HK-2 (cell line): ENCODE measurements around the gene TTC27.
"Not testable (repeated sequence)": the region's sequence is repeated elsewhere in the genome, so short reads cannot be mapped to it uniquely, and the experiment has no call there.

Experiments used
- DNase-seq: peaks from one replicate; pipeline ENCODE4 v3.0.0-alpha.2; 2018; ENCODE audit not compliant: unreplicated experiment

The TTC27 gene

DNA sequence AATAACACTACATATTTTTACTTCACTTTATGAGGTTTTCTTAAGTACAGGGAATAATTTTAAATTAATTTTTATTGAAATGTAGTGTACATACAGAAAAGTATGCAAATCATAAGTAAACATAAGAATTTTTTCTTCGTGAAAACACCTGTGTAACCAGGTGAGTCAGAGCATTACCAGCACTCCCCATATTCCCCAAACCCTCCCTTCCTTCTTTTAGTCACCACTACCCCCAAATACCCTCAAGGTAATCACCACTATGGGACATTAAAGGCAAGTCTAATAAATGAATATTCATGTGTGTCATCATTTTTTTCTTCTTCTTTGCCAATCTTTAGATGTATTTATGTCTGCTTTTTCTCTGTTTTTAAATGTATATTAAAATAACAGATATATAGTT, 179.0 kb downstream of the TTC27 start:
- DNase-seq, result no peak

DNA sequence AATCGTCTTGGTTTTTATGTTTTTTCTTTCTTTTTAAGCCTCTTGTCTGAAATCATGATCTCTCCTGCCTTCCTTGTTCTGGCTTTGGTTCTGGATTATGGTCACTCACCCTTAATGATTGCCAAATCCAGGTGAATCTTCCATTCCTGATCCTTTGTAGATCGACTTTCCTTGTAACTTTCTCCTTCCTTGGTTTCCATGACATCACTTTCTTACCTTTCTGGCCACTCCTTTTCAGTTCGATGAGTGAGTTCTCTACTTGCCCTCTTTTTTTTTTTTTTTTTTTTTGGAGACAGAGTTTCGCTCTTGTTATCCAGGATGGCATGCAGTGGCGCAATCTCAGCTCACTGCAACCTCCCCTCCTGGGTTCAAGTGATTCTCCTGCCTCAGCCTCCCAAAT, 179.8 kb downstream of the TTC27 start:
- DNase-seq, result no peak

DNA sequence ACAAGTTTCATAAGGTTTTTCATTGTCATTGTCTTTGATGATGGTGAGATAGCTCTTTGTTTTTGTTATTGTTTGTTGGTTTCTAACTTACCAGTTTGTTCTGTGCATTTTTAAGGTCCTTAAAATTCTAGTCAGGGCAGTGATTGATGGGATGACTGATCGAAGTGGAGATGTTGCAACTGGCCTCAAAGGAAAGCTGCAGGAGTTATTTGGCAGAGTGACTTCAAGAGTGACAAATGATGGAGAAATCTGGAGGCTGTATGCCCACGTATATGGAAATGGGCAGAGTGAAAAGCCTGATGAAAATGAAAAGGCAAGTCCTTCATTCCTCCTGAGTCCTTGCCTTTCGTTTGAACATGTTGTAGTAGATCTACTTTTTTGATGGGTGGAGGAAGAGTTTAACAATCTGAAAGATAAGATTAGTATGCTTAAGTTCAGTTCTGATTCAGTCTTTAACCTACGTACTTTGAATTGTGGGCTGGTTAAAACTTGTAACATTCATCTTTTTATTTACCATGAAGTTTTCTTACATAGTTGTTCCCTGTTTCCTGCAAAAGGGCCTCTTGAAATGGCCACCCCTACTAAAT, 183.2 kb downstream of the TTC27 start:
- DNase-seq, result no peak

DNA sequence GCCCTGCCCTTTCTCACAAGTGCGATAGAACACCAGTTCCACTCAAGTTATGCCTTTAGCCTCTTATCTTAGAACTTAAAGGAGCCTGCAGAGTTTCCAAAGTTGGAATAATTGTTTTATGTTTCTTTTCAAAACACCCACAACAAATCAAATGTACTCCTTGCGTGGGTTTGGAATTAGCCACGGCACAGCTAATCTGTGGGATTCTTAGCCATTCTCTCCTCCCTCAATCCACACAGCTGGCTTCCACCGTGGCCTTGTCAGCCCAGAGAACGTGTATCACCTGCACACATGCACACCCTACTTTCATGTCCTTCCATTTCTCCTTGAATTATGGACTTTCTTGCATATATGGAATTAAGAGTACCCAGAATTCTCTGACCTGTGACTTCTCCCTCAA, 183.8 kb downstream of the TTC27 start:
- DNase-seq, result no peak

DNA sequence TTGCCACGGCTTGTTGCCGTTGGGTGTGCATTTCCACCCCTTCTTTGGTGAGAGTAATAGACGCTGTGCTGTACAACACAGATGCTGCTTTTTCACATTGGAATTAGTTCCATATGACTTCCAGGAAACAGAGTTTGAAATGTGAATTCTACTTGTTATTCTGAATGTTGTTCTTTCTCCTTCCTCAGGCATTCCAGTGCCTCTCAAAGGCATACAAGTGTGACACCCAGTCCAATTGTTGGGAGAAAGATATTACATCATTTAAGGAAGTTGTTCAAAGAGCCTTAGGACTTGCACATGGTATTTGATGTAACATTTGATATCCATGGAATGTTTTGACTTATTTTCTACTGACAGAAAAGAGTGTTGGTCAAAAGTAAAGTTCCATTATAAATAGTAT, 184.5 kb downstream of the TTC27 start:
- DNase-seq, result no peak

DNA sequence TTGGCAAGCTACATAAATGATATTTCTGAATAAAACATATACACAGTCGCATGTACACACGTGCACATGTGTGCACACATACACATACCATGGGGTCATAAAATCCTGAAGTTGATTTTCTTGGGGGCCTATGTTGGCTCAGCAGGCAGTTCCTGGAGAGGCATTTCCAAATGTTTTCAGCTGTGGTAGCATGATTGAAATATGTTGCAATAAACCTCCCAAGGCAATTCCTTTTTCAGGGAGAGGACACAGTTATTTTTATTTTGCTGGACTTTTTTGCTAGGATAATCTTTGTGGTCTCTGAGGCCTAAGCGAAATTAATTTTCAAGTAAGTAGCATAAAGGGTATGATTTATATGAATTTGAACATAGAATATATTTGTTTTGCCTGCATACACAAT, 192.2 kb downstream of the TTC27 start:
- no peak for DNase-seq

DNA sequence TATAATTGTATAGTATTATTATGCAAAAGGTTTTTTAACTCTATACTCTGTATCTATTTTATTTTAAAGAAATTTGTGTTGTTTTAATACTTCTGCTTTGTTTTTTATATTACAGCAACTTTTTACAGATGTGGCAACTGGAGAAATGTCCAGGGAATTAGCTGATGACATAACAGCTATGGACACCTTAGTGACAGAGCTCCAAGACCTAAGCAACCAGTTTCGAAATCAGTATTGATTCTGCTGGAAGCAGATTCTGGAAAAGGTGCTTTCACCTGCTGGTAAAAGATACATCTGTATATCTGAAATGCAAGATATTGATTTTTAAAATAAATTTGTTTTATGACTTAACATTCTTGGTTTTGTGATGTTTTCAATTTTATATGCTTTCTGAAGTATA, 192.9 kb downstream of the TTC27 start:
- no peak for DNase-seq

DNA sequence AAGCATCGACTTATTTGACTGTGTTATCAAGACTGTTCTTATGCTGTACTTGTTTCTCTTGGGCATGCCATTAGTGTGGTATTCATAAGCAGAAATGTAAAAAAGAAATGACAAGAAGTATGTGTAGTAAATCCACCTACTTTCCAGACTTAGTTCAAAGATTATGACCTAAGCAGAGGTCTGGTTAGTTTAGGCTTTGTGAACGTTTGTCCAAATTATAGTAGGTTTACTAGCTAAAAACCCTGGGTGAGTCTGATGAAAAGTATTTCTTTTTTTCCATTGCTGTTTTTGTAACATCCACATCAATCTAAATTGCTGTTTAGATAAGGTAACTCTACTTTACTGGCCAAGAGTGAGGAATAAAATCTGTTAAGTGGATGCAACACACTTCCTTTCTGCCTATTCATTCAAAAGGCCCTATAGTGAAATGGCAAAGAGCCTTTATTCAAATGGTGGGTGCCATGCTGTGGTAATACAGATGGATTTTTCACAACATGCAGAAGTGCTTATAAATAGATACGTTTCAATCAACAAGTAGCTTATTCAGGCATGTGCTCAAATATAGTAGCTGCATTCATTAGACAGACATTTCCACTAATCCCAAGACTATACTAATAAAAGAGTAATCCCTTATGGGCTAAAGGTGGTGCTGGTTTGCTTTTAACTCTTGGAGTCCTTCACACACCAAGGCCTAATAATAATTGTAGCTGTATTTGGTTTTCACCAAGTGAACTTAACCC, 196.4 kb downstream of the TTC27 start:
- DNase-seq, result no peak

DNA sequence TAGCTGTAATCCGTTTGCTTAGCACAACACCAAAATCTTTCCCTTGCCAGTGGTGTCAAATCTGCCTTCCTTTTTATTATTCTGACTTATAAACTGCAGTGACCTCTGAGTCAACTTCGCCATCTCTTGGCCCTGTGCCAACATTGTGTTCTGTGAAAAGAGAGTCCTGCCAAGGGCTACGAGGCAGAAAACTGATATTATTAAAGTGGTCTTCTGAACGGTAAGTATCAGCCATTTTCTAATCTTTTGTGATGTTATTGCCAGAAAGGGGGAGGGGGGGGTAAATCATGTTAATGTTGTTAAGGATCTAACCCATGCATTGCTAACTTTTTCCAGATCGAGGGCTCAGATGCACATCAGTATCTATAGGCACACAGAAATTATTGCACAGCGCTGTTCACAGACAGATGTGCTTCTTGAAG, 197.5 kb downstream of the TTC27 start:
- no peak for DNase-seq

DNA sequence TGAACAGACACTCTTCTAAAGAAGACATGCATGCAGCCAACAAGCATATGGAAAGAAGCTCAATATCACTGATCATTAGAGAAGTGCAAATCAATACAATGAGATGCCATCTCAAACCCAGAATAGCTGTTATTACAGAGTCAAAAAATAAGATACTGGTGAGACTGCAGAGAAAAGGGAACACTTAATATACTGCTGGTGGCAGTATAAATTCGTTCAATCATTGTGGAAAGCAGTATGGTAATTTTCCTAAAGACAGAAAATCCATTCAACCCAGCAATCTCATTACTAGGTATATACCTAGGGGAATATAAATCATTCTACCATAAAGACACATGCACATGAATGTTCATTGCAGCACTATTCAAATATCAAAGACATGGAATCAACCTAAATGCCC, 202.3 kb downstream of the TTC27 start:
- no peak for DNase-seq

DNA sequence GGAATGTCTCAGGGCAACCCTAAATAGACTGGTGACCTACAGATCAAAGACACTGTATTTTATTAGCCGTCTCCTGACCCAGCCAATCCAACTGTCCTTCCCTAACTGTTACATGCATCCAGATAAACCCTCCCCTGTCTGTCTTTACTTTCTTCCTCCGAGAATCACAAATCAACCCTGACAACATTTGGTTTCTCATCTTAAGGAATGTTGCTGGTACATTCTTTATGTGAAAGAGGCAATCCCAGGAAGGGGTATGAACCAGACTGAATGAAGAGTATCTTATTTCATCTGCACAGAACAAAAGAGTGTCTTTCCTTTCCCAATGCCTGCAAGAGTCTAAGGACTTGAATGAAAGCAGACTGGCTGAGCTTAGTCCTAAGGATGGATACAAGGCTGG, 205.0 kb downstream of the TTC27 start:
- DNase-seq, result no peak

DNA sequence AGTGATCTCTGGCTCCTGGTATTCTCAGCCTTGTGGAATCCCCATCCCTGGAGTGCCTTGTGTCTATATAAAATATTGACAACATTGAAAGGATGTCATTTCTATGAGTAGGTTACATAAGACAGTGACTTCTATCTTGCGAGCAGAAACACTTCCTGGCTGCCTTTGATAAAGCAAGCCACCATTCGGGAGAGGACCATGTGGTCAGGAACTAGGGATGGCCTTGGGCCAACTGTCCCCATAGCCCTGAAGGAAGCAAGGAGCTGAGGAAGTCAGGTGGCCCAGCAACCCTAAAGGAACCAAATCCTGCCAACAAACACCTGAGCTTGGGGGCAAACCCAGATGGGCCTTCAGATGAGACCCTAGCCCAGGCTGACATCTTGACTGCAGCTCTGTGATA, 205.9 kb downstream of the TTC27 start:
- DNase-seq, result no peak

DNA sequence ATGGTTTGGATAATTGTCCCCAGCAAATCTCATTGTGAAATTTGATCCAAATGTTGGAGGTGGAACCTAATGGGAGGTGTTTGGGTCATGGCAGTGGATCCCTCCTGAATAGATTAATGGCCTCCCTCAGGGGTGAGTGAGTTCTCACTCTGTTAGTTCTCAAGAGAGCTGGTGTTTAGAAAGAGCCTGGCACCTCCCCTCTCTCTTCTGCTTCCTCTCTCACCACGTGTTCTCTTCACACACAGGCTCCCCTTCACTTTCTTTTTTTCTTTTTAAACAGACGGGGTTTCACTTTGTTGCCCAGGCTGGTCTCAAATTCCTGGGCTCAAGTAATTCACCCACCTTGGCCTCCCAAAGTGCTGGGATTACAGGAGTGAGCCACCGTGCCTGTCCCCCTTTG, 207.3 kb downstream of the TTC27 start:
- no peak for DNase-seq

DNA sequence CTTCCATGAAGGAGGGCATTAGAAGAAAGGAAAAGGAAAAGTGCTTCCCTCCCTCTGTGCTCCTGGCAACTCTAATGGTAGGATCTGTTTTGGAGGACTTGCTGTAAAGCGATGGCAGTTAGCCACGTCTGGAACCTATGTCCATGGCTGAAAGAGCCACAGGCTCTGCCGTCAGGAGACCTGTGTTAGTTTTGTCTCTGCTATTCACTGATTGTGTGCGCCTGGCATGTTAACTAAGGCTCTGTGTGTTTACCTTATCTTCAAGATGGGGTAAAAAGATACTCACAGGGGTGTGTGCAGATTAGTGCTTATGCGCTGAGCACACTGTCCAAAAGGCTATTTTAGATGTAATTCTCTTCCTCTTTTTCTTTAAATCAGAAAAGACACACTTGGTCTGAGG, 209.1 kb downstream of the TTC27 start:
- no peak for DNase-seq

DNA sequence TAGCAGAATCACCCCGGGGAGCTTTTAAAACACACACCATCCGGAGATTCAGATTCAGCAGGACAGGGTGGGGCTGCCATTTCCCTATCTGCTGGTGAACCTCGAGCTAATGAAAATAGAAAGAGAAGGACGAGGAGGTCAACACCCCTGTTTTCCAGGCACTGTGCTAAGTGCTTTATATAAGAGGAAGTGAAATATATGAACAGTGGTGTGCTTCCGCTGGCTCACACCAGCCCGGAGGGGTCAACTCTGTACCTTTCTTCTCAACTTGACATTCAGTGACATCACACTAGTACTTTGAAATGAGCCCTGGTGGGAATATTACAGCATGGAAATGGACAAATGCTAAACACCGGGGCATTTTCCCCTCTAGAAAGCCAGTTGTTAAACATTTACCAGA, 210.6 kb downstream of the TTC27 start:
- DNase-seq, result no peak

DNA sequence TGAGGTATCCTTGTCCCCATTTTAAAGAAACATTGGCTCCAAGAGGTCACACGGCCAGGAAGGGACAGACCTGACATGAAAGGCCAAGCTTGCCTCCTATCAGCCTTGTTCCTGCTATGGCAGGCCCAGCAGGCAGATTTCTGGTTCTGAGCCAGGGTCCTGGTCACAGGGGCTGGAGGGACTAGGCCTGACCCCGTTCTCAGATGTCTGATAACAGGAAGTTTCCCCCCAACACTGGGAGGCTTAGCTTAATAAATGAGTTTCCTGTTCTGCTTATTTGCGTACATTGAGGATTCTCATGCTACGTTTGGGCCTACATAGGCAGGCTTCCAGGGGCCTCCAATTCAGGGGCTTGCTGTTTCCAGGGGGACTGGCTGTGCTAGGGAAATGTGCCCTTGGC, 211.1 kb downstream of the TTC27 start:
- no peak for DNase-seq

DNA sequence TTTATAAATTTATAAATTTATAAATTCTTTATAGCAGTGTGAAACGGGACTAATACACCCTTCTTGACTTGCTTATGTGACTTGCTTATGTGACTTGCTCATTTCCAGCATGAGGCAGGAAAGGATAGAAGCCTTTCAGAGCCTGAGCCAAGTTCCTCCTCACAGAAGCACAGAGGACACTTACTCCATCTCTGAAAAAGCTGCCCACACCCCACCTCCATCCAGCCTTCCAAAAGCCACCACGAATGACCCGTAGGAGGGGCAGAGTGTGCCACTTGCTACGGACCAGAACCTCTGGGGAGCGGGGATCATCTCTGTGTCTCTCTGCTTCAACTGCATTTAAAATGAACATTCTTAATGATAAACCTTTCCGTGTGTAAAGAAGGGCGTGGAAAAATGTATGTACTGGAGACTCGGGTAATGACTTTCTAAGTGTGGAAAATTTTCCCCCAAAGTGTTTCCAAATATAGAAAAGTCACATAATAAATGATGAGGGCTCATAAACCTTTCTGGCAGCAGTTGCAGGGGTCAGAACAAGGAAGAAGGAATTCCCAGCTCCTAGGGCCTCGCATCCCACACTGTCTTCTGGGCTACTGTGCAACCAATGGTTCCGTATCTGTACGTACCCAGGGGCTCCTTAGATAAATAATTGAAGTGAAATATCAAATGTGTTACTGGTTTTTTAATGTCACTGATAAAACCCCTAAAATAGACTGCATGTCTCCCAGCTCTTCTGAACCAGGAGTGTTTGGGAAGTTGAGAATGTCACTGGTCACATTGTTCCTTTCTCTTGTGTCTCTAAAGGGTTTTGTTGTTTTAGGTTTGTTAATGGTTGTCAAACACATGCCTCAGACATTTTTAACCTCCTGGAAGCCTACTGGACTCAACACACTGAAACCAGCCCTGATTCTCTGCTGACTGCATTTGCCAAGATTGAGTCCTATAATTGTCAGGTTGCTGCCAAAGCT, 214.4 kb downstream of the TTC27 start:
- no peak for DNase-seq

DNA sequence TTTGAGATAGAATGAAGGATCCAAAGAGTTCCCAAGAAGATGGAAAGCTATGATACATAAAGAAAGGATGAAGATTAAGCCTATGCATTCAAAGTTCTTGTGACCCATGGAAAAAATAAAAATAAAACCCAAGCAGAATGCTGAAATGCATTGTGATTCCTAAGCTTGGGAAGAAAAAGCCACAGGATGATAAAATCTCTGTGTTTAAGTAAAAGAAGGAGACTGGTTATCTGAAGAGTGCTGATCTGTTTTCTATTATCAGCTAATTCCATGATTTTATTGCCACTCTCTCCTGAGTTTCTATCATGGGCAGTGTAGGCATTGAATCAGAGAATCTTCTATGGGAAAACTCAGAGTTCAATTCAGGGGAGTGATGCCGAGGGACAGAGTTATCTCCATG, 215.8 kb downstream of the TTC27 start:
- no peak for DNase-seq

DNA sequence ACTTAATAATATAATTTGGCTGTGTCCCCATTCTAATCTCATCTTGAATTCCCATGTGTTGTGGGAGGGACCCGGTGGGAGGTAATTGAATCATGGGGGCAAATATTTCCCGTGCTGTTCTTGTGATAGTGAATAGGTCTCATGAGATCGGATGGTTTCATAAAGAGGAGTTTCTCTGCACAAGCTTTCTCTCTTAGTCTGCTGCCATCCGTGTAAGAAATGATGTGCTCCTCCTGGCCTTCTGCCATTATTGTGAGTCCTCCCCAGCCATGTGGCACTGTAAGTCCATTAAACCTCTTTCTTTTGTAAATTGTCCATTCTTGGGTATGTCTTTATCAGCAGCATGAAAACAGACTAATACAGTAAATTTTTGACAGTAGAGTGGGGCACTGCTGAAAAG, 216.4 kb downstream of the TTC27 start:
- DNase-seq, result no peak

DNA sequence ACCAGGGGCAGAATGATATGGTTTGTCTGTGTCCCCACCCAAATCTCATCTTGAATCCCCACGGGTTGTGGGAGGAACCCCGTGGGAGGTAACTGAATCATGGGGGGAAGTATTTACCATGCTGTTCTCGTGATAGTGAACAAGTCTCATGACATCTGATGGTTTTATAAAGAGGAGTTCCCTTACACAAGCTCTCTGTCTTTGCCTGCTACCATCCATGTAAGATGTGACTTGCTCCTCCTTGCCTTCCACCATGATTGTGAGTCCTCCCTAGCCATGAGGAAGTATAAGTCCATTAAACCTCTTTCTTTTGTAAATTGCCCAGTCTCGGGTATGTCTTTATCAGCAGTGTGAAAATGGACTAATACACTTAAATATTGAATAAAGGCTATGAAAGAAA, 218.4 kb downstream of the TTC27 start:
- not testable (repeated sequence) for DNase-seq

DNA sequence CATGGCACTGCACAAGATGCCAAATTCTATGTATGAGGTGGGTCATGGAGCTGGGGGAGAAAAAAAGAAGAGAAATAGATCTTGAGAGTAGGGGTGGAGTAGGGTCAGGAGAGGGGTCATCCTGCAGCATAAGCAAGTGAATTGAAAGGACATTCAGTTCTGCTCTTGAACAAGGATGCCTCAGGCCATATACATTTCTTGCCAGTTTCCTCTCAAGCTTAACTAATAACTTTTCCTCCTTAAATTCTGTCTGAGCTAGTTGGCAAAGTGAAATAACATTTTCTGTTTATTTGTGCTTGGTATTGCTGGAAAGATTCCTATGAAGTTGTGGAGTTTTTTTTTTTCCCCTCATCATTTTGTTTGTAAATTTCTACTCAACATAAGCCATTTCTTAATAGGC, 219.9 kb downstream of the TTC27 start:
- DNase-seq, result no peak

DNA sequence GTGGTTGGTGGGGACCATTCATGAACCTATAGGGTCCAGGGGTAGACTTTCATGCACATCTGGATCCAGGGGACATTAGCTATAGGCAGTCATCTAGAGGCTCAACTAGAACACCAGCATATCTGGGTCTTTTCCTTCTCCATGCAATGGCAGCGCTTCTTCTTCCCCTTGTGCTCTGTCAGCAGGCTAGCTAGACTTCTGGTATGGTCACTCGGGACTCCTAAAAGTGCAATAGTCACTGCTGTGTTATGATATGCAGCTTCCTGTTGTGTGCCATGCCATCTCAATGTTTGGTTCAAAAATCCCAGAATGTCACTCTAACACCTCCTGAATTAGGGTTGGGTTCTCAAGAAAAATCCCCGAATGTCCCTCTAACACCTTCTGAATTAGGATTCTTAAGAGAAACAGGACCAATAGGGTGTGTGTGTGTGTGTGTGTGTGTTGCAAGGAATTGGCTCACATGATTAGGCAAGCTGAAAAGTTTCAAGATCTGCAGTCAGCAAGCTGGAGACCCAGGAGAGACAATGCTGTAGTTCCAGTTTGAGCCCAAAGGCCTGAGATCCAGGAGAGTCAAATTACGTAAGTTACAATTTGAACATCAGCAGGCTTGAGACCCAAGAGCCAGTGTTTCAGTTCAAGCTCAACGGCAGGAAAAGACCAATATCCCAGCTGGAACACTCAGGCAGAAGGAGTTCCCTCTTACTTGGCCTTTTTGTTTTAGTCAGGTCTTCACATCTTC, 221.8 kb downstream of the TTC27 start:
- no peak for DNase-seq
